GM12865 (cell line): ENCODE measurements around the gene CYB5RL.
"Not testable (repeated sequence)": the region's sequence is repeated elsewhere in the genome, so short reads cannot be mapped to it uniquely, and the experiment has no call there.

Source experiments
- DNase-seq: peaks from one replicate; pipeline ENCODE4 v3.0.0; 2010; ENCODE audit warnings: low read depth
- H3K4me3 ChIP-seq: 2 replicates; pipeline ENCODE4 v1.5.1; 2011; ENCODE audit warnings: mild to moderate bottlenecking, low read depth, low read length, control low read depth
- CTCF ChIP-seq: IDR thresholded peaks from 2 replicates; pipeline ENCODE4 v1.5.1; 2011; ENCODE audit warnings: low read length, control low read depth, low read depth, inconsistent platforms; ENCODE audit not compliant: insufficient read depth; ENCODE audit errors: missing control alignments

Gene CYB5RL

DNA sequence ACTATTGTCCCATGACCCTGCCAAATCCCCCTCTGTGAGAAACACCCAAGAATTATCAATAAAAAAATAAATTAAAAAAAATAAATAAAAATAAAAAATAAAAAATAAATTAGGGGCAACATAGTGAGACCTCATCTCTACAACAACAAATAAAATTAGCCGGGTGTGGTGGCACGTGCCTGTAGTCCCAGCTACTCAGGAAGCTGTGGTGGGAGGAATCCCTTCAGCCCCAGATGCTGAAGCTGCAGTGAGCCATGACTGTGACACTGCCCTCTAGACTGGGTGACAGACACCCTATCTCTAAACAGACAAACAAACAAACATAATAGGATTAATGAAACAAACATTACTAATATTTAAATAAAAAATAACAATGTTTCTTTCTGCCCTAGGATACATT lies 34.5 kb upstream of the CYB5RL start:
- H3K4me3 ChIP-seq = no peak overlapping the region
- DNase-seq = no peak
- no peak for TF ChIP-seq CTCF

DNA sequence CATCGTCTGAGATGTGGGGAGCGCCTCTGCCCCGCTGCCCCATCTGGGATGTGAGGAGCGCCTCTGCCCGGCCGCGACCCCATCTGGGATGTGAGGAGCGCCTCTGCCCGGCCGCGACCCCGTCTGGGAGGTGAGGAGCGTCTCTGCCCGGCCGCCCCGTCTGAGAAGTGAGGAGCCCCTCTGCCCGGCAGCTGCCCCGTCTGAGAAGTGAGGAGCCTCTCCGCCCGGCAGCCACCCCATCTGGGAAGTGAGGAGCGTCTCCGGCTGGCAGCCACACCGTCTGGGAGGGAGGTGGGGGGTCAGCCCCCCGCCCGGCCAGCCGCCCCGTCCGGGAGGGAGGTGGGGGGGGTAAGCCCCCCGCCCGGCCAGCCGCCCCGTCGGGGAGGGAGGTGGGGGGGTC lies 33.4 kb upstream of the CYB5RL start:
- not testable (repeated sequence) for H3K4me3 ChIP-seq, DNase-seq

GRCh38 chr1:54230507-54231339 lies 30.9 kb upstream of the CYB5RL start:
- no peak for TF ChIP-seq CTCF
- no peak for DNase-seq
- H3K4me3 ChIP-seq = no peak overlapping the region

GRCh38 chr1:54229281-54229891 lies 29.6 kb upstream of the CYB5RL start:
- TF ChIP-seq CTCF = no peak
- DNase-seq = no peak
- H3K4me3 ChIP-seq = no peak overlapping the region

GRCh38 chr1:54228638-54229079 lies 28.8 kb upstream of the CYB5RL start:
- no peak for TF ChIP-seq CTCF

DNA sequence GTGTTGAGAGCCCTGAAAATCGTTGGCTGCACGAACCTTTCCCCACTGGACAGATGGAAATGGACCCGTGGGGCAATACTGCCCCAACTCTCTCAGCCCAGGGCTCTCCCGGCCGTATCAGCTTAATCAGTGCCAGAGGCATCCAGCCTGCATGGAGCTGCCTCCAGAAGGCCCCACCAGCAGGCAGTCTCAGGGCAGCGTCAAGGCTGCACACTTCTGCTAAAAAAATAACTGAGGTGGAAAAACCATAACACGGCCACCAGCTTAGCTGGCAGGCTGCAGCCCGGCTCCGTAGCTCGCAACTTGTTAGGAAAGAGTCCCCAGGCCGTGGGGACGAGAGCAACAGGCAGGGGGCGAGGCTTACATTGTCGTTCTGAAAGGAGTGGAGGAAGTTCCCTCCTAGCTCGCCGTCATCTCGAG lies 28.1 kb upstream of the CYB5RL start:
- H3K4me3 ChIP-seq = no peak overlapping the region
- DNase-seq = no peak
- TF ChIP-seq CTCF = no peak

More at GRCh38 chr1:54228638-54229079, 28.8 kb upstream of the CYB5RL start:
- no peak for DNase-seq
- no peak overlapping the region for H3K4me3 ChIP-seq

GRCh38 chr1:54227091-54227602 lies 27.3 kb upstream of the CYB5RL start:
- no peak for DNase-seq
- no peak for TF ChIP-seq CTCF
- H3K4me3 ChIP-seq = no peak overlapping the region
